Loucy (cell line): Measurements from ENCODE around the gene EXOC2.
"Not testable (repeated sequence)": the region's sequence is repeated elsewhere in the genome, so short reads cannot be mapped to it uniquely, and the experiment has no call there.

Experiments used
- H2AFZ ChIP-seq: fragments of 200-600 bp; sonication (generic); 2 replicates; pipeline ENCODE4 v1.6.0; 2016; ENCODE audit warnings: antibody characterized with exemption, mild to moderate bottlenecking, low read length, moderate library complexity
- H3F3A ChIP-seq: fragments of 200-600 bp; 2 replicates; pipeline ENCODE4 v1.6.0; 2016; ENCODE audit warnings: antibody characterized with exemption, low read depth, mild to moderate bottlenecking
- H3K27me3 ChIP-seq: fragments of 200-600 bp; sonication (generic); 2 replicates; pipeline ENCODE4 v1.6.1; 2014; ENCODE audit warnings: low read length, mild to moderate bottlenecking; ENCODE audit not compliant: insufficient read depth, poor library complexity, severe bottlenecking
- H3K36me3 ChIP-seq: fragments of 200-600 bp; sonication (generic); 2 replicates; pipeline ENCODE4 v1.6.1; 2016; ENCODE audit warnings: low read length; ENCODE audit not compliant: insufficient read depth
- H3K4me1 ChIP-seq: fragments of 200-600 bp; sonication (generic); 2 replicates; pipeline ENCODE4 v1.5.1; 2014; ENCODE audit warnings: low read length, mild to moderate bottlenecking; ENCODE audit not compliant: insufficient read depth, poor library complexity, severe bottlenecking
- H3K4me2 ChIP-seq: fragments of 200-600 bp; sonication (generic); 2 replicates; pipeline ENCODE4 v1.6.0; 2014; ENCODE audit warnings: antibody characterized with exemption, low read length, low read depth, mild to moderate bottlenecking; ENCODE audit not compliant: poor library complexity, severe bottlenecking
- H3K4me3 ChIP-seq: fragments of 200-600 bp; sonication (generic); 2 replicates; pipeline ENCODE4 v1.5.1; 2014; ENCODE audit warnings: low read length, mild to moderate bottlenecking, mixed read lengths; ENCODE audit not compliant: poor library complexity, severe bottlenecking
- H3K79me2 ChIP-seq: fragments of 200-600 bp; sonication (generic); 2 replicates; pipeline ENCODE4 v1.6.1; 2014; ENCODE audit warnings: low read length; ENCODE audit not compliant: insufficient read depth
- H3K9ac ChIP-seq: fragments of 200-600 bp; sonication (generic); 2 replicates; pipeline ENCODE4 v1.6.0; 2014; ENCODE audit warnings: mild to moderate bottlenecking, low read depth, low read length, moderate library complexity; ENCODE audit not compliant: poor library complexity, severe bottlenecking
- H3K9me2 ChIP-seq: fragments of 200-600 bp; sonication (generic); replicated peaks from 2 replicates; pipeline ENCODE4 v1.6.1; 2016; ENCODE audit warnings: low read depth, low read length, mixed read lengths
- H3K9me3 ChIP-seq: fragments of 200-600 bp; sonication (generic); 2 replicates; pipeline ENCODE4 v1.6.1; 2014; ENCODE audit warnings: mild to moderate bottlenecking, antibody characterized with exemption, low read length, low read depth; ENCODE audit not compliant: insufficient read depth
- H4K20me1 ChIP-seq: fragments of 200-600 bp; sonication (generic); 2 replicates; pipeline ENCODE4 v1.6.0; 2014; ENCODE audit warnings: antibody characterized with exemption, low read length, mild to moderate bottlenecking; ENCODE audit not compliant: insufficient read depth, poor library complexity, severe bottlenecking
- CTCF ChIP-seq: fragments of 200-600 bp; sonication (generic); conservative IDR thresholded peaks from 2 replicates; pipeline ENCODE4 v1.5.1; 2014; ENCODE audit warnings: mild to moderate bottlenecking, antibody characterized with exemption, low read length
- EZH2phosphoT487 ChIP-seq: fragments of 200-600 bp; IDR thresholded peaks from 2 replicates; pipeline ENCODE4 v1.6.1; 2018; ENCODE audit warnings: antibody characterized with exemption, mild to moderate bottlenecking, moderate library complexity, borderline replicate concordance

EXOC2 gene

GRCh38 chr6:562052-562676, 130.8 kb downstream of the EXOC2 start:
- no peaks in the 10 kb centered on the region for H3F3A ChIP-seq
- H3K9ac ChIP-seq: no peak overlapping the region
- H3K36me3 ChIP-seq: peaks cover 28% of the 10 kb centered on the region; the same call in 1 of the 2 replicates

DNA sequence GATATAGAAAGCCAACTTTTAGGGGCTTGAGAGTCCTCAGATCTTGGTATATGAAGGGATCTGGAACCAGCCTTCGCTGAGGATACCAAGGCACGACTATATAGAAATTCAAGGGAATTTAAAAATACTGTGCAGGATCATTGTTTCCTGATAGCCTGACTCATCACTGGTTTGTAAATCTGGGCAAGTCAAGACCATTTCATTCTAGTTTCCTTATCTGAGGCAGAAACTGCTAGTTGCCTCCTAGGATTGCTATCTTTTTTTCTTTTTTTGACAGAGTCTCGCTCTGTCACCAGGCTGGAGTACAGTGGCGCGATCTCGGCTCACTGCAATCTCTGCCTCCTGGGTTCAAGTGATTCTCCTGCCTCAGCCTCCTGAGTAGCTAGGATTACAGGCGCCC, 131.6 kb downstream of the EXOC2 start:
- not testable (repeated sequence) for H3K4me3 ChIP-seq, H3K9me2 ChIP-seq, H3F3A ChIP-seq, H2AFZ ChIP-seq, H3K4me1 ChIP-seq, H3K79me2 ChIP-seq, H4K20me1 ChIP-seq, H3K9ac ChIP-seq, H3K4me2 ChIP-seq, H3K27me3 ChIP-seq, H3K9me3 ChIP-seq
- peaks cover 31% of the 10 kb centered on the region; the same call in 1 of the 2 replicates for H3K36me3 ChIP-seq

More at GRCh38 chr6:562052-562676, 130.8 kb downstream of the EXOC2 start:
- H3K9me2 ChIP-seq: no peaks in the 10 kb centered on the region
- peaks cover 3% of the 10 kb centered on the region for H3K4me1 ChIP-seq
- no peak overlapping the region for H3K4me3 ChIP-seq
- no peak overlapping the region for H3K4me2 ChIP-seq
- no peaks in the 10 kb centered on the region for H4K20me1 ChIP-seq
- no peaks in the 10 kb centered on the region for H3K27me3 ChIP-seq
- H2AFZ ChIP-seq: no peak overlapping the region
- TF ChIP-seq EZH2phosphoT487 (no peak), CTCF (no peak)
- H3K9me3 ChIP-seq: no peaks in the 10 kb centered on the region
- H3K79me2 ChIP-seq: no peaks in the 10 kb centered on the region

DNA sequence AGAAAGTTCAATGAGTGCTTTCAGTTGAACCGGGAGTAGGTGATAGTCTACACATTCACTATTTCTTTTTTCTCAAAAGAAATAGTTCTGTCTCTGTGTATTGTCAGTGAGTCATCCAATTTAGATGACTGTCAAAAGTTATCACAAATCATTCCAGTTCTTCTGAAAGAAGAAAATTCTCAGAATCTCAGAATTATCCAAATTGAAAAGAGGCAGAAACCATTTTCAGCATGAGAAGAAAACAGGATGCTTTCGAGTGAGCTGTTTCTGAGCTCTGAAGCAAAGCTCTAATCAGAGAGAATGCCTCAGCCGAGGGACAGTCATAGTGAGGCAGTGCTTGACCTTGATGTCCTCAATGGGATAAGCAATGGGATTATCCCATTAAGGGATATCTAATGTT, 134.0 kb downstream of the EXOC2 start:
- H3K79me2 ChIP-seq: no peaks in the 10 kb centered on the region
- no peak overlapping the region for H3K9ac ChIP-seq
- H2AFZ ChIP-seq: no peak overlapping the region
- H3K27me3 ChIP-seq: no peaks in the 10 kb centered on the region
- peaks cover 3% of the 10 kb centered on the region for H3K4me1 ChIP-seq
- H3K36me3 ChIP-seq: peaks cover 35% of the 10 kb centered on the region; the same call in 1 of the 2 replicates
- H3K4me2 ChIP-seq: no peak overlapping the region
- no peaks in the 10 kb centered on the region for H3K9me2 ChIP-seq
- H3K4me3 ChIP-seq: no peak overlapping the region
- H4K20me1 ChIP-seq: no peaks in the 10 kb centered on the region
- no peak for TF ChIP-seq CTCF
- H3F3A ChIP-seq: no peaks in the 10 kb centered on the region
- H3K9me3 ChIP-seq: no peaks in the 10 kb centered on the region

GRCh38 chr6:558089-558488, 134.8 kb downstream of the EXOC2 start:
- Histone ChIP-seq H3K79me2 (no peaks in the 10 kb centered on the region), H4K20me1 (no peaks in the 10 kb centered on the region), H3F3A (no peaks in the 10 kb centered on the region), H3K4me3 (no peak overlapping the region), H3K4me1 (peaks cover 3% of the 10 kb centered on the region), H3K36me3 (peaks cover 37% of the 10 kb centered on the region; the same call in 1 of the 2 replicates), H3K4me2 (peak overlapping the region; percentile 26), H3K9ac (no peak overlapping the region), H3K27me3 (no peaks in the 10 kb centered on the region), H2AFZ (no peak overlapping the region), H3K9me2 (no peaks in the 10 kb centered on the region), H3K9me3 (no peaks in the 10 kb centered on the region)
- TF ChIP-seq CTCF (peak; percentile 64), EZH2phosphoT487 (no peak)
